Type B pancreatic cell (in vitro differentiated cells): Measurements from ENCODE around the gene SNX1. TPM values are rescaled to one million over a fixed set of nuclear protein-coding genes. Genes with fewer than 3 reads are reported as not detected.

Experiments
- DNase-seq: peaks from one replicate; pipeline ENCODE4 v3.0.0; 2021; ENCODE audit warnings: mixed read lengths; ENCODE audit not compliant: unreplicated experiment; ENCODE audit errors: extremely low spot score
- H3K27ac Mint-ChIP-seq: 2 replicates; pipeline ENCODE4 v1.8.0; 2021; ENCODE audit warnings: mild to moderate bottlenecking, mixed read lengths
- H3K27me3 Mint-ChIP-seq: 2 replicates; pipeline ENCODE4 v1.8.0; 2021; ENCODE audit warnings: mixed read lengths
- H3K36me3 Mint-ChIP-seq: 2 replicates; pipeline ENCODE4 v1.8.0; 2021; ENCODE audit warnings: mixed read lengths
- H3K4me1 Mint-ChIP-seq: one replicate; pipeline ENCODE4 v1.8.0; 2021; ENCODE audit warnings: mixed read lengths; ENCODE audit not compliant: unreplicated experiment
- H3K4me3 Mint-ChIP-seq: 2 replicates; pipeline ENCODE4 v1.8.0; 2021; ENCODE audit warnings: mild to moderate bottlenecking, mixed read lengths
- H3K9me3 Mint-ChIP-seq: 2 replicates; pipeline ENCODE4 v1.8.0; 2021; ENCODE audit warnings: mixed read lengths
- CTCF ChIP-seq: fragments of 200-600 bp; sonication (generic); conservative IDR thresholded peaks from 2 replicates; pipeline ENCODE4 v1.5.0; 2021; ENCODE audit warnings: antibody characterized with exemption, mild to moderate bottlenecking
- total RNA-seq: library from RNA; stranded (reverse); gene quantifications from 2 replicates; pipeline ENCODE4 v1.2.1, GENCODE V29; 2021; ENCODE audit warnings: low replicate concordance

Gene SNX1
- total RNA-seq, 1 donor from 2014 or later, result 124 TPM

DNA sequence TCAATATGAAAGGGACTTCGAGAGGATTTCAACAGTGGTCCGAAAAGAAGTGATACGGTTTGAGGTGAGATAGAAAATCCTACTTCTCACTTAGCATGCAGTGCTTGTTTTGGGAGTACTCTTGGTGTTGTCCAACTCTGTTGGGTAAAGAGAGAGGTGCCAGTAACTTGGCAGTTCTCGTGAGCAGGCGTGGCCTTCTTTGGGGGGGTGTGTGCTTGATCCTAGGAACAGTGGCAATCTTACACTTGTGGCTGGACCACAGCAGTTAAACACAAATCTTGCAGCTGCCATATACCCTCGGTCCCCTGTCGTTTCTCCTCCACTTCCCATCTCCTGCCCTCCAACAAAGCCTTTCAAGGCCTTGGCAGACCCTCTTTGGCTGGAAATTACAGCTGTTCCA lies 40.6 kb downstream of the SNX1 start:
- Mint-ChIP-seq H3K27ac (no peak overlapping the region), H3K4me3 (no peak overlapping the region), H3K4me1 (no peaks in the 10 kb centered on the region), H3K9me3 (no peaks in the 10 kb centered on the region), H3K36me3 (peaks cover 18% of the 10 kb centered on the region), H3K27me3 (no peaks in the 10 kb centered on the region)
- no peak for TF ChIP-seq CTCF
- no peak for DNase-seq

- H3K9me3 Mint-ChIP-seq, result no peaks in the 10 kb centered on the region
- DNase-seq, result no peak
- no peak overlapping the region for H3K27ac Mint-ChIP-seq
- no peaks in the 10 kb centered on the region for H3K27me3 Mint-ChIP-seq
- no peak overlapping the region for H3K4me3 Mint-ChIP-seq
- peaks cover 12% of the 10 kb centered on the region for H3K36me3 Mint-ChIP-seq
- no peak for TF ChIP-seq CTCF
- no peaks in the 10 kb centered on the region for H3K4me1 Mint-ChIP-seq
These were observed 41.5 kb downstream of the SNX1 start for GRCh38 chr15:64137226-64137833.

DNA sequence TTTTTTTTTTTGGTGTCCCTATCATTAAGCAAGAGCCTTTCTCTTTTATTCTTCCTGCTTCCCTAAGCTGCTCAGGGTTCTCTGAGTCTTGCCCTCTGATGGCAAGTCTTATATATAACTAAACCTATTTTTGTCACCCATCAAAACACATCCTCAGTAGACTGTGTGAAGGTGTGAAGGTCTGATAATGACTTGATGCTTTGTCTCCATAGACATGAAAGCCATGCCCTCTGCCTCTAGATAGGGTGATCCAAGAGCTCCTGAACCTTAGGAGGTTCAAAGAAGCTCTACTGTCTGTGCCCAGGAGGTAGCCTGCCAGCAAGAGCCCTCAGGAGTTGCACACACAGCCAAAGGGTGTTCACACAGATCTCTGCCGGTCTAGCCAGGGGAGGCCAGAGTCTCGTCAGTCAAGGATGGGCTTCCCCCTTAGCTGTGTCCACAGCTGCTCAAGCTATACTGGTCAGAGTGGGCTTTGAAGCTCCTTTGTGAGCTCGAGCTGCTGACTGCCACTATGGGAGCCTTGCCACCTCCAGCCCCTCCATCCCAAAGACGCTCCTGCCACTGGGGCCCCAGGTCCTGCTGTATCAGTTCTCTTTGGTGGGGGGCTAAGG lies 42.7 kb downstream of the SNX1 start:
- H3K36me3 Mint-ChIP-seq, result peaks cover 8% of the 10 kb centered on the region
- H3K4me1 Mint-ChIP-seq, result no peaks in the 10 kb centered on the region
- TF ChIP-seq CTCF, result no peak
- no peak overlapping the region for H3K4me3 Mint-ChIP-seq
- no peak overlapping the region for H3K27ac Mint-ChIP-seq
- no peaks in the 10 kb centered on the region for H3K27me3 Mint-ChIP-seq
- H3K9me3 Mint-ChIP-seq, result no peaks in the 10 kb centered on the region
- DNase-seq, result no peak

DNA sequence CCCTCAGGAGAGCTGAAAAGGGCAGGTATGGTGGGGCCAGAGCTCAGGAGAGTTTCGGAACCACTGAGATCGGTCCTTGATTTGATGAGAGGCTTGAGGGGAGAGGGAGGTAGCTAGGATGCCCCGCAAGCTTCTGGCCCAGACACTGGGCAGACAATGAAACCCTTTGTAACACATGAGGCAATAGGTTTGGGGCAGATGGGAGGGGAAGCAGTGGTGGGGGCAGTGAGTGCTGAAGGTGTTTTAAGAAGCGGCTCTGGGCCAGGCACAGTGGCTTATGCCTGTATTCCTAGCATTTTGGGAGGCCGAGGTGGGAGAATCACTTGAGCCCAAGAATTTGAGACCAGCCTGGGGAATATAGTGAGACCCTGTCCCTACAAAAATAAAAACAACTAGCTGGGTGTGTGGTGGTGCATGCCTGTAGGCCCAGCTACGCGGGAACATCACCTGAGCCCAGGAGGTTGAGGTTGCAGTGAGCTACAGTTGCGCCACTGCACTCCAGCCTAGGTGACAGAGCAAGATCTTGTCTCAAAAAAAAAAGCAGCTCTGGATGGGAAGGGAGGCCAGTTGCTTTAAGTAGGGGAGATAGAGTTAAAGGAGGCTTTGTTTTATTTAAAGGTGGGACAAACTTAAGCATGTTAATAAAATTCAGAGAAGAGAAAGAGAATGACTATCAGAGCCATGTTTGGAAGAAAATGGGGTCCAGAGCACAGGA lies 46.2 kb downstream of the SNX1 start:
- no peak overlapping the region for H3K4me3 Mint-ChIP-seq
- no peaks in the 10 kb centered on the region for H3K9me3 Mint-ChIP-seq
- no peaks in the 10 kb centered on the region for H3K27me3 Mint-ChIP-seq
- H3K36me3 Mint-ChIP-seq, result peaks cover 4% of the 10 kb centered on the region
- peaks cover 9% of the 10 kb centered on the region for H3K4me1 Mint-ChIP-seq
- H3K27ac Mint-ChIP-seq, result no peak overlapping the region
- TF ChIP-seq CTCF, result no peak
- no peak for DNase-seq

GRCh38 chr15:64143276-64143675 lies 47.5 kb downstream of the SNX1 start:
- no peak for TF ChIP-seq CTCF
- DNase-seq, result no peak

More at GRCh38 chr15:64143276-64143675, 47.5 kb downstream of the SNX1 start:
- Mint-ChIP-seq H3K4me3 (no peak overlapping the region), H3K36me3 (peaks cover 4% of the 10 kb centered on the region), H3K27ac (no peak overlapping the region), H3K27me3 (no peaks in the 10 kb centered on the region), H3K4me1 (peaks cover 9% of the 10 kb centered on the region), H3K9me3 (no peaks in the 10 kb centered on the region)
